Mucosa of stomach (tissue), 1 donor: ENCODE results near the gene LRRC61.

ENCODE experiments used
- H3K27me3 ChIP-seq: one replicate; pipeline ENCODE4 v1.7.0; 2013; ENCODE audit warnings: mild to moderate bottlenecking, low read length; ENCODE audit not compliant: control insufficient read depth, insufficient read depth
- H3K36me3 ChIP-seq: one replicate; pipeline ENCODE4 v1.7.0; 2013; ENCODE audit warnings: low read length; ENCODE audit not compliant: control insufficient read depth, insufficient read depth
- H3K4me1 ChIP-seq: one replicate; pipeline ENCODE4 v1.7.0; 2013; ENCODE audit warnings: mild to moderate bottlenecking, low read length; ENCODE audit not compliant: control insufficient read depth, insufficient read depth
- H3K4me3 ChIP-seq: one replicate; pipeline ENCODE4 v1.7.0; 2013; ENCODE audit warnings: low read length
- H3K9ac ChIP-seq: one replicate; pipeline ENCODE4 v1.7.0; 2013; ENCODE audit warnings: mild to moderate bottlenecking, low read length, moderate library complexity
- H3K9me3 ChIP-seq: one replicate; pipeline ENCODE4 v1.7.0; 2013; ENCODE audit warnings: mild to moderate bottlenecking, low read length, moderate library complexity; ENCODE audit not compliant: control insufficient read depth
- donor health status: Pancreatic carcinoma.

The LRRC61 gene

DNA sequence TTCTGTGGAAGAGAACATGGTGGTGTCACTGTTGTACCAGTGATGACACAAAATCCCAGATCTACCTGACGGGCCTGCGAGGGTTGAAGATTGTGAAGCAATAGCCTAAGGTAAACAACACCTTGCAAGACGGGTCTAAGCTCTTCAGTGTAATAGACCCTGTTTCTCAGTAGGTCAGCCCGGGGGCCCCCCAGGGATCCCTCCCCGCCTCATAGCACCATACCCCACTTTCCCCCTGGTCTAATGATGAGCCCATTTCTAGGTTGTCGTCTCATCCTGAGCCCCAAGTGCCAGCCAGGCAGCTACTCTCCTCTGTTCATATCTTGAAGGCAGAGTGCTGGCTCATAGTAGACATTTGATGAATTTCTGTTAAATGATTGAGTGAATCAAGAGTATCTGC lies 2.7 kb downstream of the LRRC61 start:
- H3K9ac ChIP-seq: no peak overlapping the region
- no peaks in the 10 kb centered on the region for H3K9me3 ChIP-seq
- no peak overlapping the region for H3K4me3 ChIP-seq
- no peaks in the 10 kb centered on the region for H3K36me3 ChIP-seq
- peaks cover 25% of the 10 kb centered on the region for H3K4me1 ChIP-seq
- H3K27me3 ChIP-seq: no peaks in the 10 kb centered on the region

DNA sequence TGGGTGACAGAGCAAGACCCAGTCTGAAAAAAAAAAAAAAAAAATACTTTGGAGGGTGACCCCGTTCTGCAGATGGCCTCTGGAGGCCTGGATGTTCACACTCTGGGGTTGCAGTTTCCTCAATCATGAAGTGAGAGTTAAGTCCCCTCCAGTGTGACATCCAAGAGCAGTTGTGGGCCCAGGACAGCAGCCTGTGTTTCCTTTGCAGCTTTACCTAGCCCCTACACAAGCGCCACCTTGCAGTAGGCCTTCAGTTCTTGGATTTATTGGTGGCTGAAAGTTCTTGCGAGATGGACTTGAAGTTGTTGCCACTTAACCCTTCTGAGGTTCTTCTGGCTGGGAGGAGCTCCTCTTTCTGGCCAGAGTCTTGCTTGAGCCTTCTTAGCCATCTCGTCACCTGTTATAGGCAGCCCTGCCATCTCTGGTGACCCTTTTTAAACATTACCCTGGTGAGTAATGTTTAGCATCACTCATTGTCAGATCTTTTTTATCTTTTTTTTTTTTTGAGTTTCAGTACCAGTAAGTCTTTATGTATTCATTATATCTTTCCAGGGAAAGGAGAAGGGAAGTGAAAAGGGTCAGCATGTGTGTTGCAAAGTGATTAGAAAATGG lies 3.6 kb downstream of the LRRC61 start:
- Histone ChIP-seq H3K36me3 (no peaks in the 10 kb centered on the region), H3K9ac (no peak overlapping the region), H3K27me3 (no peaks in the 10 kb centered on the region), H3K9me3 (no peaks in the 10 kb centered on the region), H3K4me1 (peaks cover 25% of the 10 kb centered on the region), H3K4me3 (no peak overlapping the region)

DNA sequence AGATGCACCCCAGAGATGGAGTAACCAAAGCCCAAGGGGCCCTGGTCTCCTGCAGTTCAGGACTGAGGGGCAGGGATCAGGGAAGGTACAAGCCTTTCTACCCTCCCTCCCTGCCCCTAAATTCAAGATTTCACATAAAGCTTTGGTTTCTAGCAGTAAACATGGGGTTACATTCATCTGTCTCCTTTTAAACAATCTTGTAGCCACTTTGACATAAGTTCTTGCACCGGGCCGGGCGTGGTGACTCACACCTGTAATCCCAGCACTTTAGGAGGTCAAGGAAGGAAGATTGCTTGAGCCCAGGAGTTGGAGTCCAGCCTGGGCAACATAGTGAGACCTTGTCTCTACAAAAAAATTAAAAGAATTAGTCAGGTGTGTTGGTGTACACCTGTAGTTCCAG lies 4.2 kb downstream of the LRRC61 start:
- Histone ChIP-seq H3K4me3 (no peak overlapping the region), H3K9me3 (no peaks in the 10 kb centered on the region), H3K9ac (no peak overlapping the region), H3K4me1 (peaks cover 20% of the 10 kb centered on the region), H3K27me3 (no peaks in the 10 kb centered on the region), H3K36me3 (no peaks in the 10 kb centered on the region)

DNA sequence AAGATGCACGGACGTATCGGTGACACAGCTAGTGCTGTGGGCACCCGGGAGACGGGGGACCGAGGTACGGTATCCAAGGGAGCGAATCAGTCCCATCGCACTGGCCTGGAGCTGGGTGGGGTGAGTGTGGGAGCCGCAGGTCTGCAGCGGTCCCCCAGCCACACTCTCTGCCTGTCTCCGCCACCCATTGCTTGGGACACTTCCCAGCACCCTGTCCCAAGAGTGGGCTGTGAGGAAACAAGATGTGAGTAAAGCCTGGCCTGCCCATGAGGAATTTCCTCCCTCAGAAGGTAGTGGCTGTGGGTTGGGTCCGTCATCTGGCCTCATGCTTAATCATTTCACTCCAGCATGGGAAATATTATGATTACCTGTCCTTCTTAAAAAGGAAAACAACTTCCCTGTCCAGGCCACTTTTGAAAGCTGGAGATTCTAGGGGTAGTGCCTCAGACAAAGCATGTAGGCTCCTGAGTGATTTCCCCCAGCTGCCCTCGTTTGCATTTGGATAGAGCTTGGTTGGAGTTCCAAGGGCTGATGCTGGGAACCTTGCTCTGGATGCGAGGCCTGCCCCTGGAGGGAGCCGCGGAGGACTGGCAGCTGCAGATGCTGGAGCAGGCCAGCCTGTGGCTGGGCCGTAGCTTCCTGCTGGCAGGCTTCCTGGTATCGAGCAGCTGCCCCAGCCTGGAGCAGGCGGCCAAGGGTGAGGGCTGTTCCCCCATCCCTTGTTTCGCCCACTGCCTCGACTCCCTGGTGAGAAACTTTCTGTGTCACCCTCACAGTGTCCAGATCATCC lies 6.4 kb downstream of the LRRC61 start:
- Histone ChIP-seq H3K27me3 (no peaks in the 10 kb centered on the region), H3K36me3 (no peaks in the 10 kb centered on the region), H3K9ac (no peak overlapping the region), H3K9me3 (no peaks in the 10 kb centered on the region), H3K4me3 (no peak overlapping the region), H3K4me1 (peaks cover 8% of the 10 kb centered on the region)

DNA sequence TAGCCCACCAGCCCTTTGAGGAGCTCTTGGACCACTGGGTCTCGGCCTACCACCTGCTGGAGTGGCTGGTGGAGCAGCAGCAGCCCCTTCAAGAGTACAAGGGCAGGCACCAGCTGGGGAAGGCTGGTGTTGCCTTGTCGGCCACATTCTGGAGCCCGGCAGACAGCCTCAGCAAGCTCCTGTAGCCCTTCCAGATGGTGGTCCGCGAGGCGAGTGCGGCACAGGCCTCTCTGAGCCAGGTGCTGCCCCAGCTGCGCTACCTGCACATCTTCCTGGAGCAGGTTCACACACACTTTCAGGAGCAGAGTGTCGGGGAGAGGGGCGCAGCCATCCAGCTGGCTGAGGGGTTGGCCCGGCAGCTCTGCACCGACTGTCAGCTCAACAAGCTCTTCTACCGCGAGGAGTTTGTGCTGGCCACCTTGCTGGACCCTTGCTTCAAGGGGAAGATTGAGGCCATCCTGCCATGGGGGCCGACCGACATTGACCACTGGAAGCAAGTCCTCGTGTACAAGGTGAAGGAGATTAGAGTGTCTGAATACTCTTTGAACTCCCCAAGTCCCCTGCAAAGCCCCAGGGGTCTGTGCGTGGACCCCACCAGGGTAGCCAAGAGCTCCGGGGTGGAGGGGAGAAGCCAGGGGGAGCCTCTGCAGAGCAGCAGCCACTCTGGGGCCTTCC lies 7.2 kb downstream of the LRRC61 start:
- no peak overlapping the region for H3K9ac ChIP-seq
- H3K4me3 ChIP-seq: no peak overlapping the region
- H3K9me3 ChIP-seq: no peaks in the 10 kb centered on the region
- H3K27me3 ChIP-seq: no peaks in the 10 kb centered on the region
- no peaks in the 10 kb centered on the region for H3K4me1 ChIP-seq
- H3K36me3 ChIP-seq: no peaks in the 10 kb centered on the region

DNA sequence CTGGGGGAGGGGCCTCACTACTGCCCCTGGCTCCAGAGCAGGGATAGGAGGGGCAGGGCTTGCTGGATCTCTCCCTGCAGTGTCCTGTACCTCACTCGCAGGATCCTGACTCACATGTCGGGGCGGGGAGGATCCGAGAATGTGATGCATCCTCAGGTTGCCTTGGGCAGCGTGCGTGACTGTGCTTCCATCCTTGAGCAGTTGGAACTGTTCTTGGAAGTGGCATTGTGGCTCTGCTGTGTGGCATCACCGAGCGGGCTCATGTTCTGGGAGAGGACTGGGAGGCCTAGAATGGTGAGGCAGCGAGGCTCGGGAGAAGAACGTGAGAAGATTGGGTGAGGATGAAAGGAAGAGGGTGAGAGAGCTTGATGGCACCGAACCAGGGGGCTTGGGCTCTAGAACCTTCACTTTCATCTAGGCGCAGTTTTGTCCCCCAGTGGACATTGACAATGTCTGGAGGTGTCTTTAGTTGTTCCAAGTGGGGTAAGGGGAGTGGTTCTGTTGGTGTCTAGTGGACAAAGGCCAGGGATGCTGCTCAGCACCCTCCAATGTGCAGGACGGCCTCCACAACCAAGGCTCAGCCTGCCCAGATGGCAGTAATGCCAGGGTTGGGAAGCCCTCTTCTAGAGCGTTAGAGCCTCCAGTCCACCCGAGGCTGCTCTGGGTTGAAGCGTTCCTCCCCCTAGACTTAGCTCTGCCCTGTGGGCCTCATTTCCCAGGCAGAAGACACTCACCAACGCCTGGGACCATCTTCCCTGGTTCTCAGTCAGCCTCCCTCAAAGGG lies 9.9 kb downstream of the LRRC61 start:
- H3K27me3 ChIP-seq: no peaks in the 10 kb centered on the region
- H3K36me3 ChIP-seq: no peaks in the 10 kb centered on the region
- peaks cover 6% of the 10 kb centered on the region for H3K4me1 ChIP-seq
- no peaks in the 10 kb centered on the region for H3K9me3 ChIP-seq
- H3K4me3 ChIP-seq: no peak overlapping the region
- no peak overlapping the region for H3K9ac ChIP-seq

DNA sequence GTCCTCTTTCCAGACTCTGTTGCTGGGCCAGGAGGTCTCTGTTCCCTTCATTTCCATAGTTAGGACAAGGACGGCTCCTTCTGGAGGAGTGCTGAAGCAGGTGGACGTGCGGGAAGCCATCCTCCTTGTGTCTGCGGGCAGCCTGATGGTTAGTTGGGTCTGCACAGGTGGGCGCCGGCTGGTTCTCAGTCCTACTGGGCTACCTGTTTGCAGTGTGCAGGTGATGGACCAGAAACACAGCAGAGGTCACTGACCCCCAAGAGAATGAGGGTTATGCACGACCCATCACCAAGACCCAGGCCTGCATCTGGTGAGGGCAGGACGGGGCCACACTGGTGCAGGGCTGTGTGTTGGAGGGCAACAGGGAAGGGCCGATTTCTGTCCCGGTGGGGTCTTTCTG lies 10.5 kb downstream of the LRRC61 start:
- Histone ChIP-seq H3K4me1 (peaks cover 6% of the 10 kb centered on the region), H3K9me3 (no peaks in the 10 kb centered on the region), H3K27me3 (no peaks in the 10 kb centered on the region), H3K9ac (no peak overlapping the region), H3K4me3 (no peak overlapping the region), H3K36me3 (no peaks in the 10 kb centered on the region)

GRCh38 chr7:150334108-150334507 lies 11.0 kb downstream of the LRRC61 start:
- Histone ChIP-seq H3K4me3 (no peak overlapping the region), H3K4me1 (peaks cover 6% of the 10 kb centered on the region), H3K27me3 (no peaks in the 10 kb centered on the region), H3K9ac (no peak overlapping the region), H3K9me3 (no peaks in the 10 kb centered on the region), H3K36me3 (no peaks in the 10 kb centered on the region)

DNA sequence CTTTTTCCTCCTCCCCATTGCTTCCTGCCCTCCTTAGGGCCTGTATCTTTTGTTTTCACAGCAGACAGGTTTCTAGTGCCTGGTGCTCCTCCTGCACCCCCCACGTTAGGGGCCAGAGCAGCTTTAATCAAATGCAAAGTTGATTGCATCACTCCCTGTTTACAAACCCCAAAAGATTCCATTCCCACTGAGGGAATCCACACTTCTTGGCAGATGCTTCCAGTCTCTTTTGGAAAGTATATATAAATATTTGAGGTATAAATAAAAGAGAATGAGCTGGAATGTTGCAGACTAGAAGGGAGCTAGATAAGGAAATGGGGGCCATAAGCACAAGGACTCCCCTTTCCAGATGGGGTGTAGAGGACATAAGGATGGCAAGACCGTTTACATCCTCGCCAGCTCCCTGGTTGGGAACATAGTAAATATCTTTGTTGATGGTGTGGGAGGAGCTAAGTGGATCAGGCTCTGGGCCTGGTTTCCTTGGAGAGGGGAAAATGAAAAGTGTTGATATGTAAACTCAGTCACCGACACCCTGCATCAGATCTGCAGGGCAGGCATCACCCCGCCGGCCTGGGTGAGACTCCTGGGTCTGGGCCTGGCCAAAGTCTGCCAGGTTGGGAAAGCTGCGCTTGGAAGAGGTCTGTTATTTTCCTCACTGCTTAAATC lies 12.1 kb downstream of the LRRC61 start:
- no peaks in the 10 kb centered on the region for H3K9me3 ChIP-seq
- no peak overlapping the region for H3K4me3 ChIP-seq
- H3K27me3 ChIP-seq: no peaks in the 10 kb centered on the region
- H3K36me3 ChIP-seq: no peaks in the 10 kb centered on the region
- H3K9ac ChIP-seq: no peak overlapping the region
- peaks cover 14% of the 10 kb centered on the region for H3K4me1 ChIP-seq

DNA sequence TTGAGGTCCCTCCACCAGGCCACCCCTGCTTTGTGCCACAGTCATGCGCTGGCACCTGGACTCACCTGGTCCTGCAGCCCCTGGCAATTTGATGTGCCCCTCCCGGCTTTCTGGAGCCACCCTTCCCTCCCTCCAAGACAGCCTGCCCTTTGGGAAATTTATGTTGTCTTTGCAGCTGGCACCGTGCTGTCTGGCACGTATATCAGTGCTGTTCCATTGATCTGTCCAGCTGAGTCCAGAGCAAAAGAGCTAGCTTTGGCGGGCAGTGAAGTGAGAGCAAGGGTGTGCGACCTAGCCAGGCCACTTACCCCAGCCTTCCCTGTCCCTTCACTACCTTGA lies 12.6 kb downstream of the LRRC61 start:
- H3K4me1 ChIP-seq: peaks cover 16% of the 10 kb centered on the region
- no peaks in the 10 kb centered on the region for H3K36me3 ChIP-seq
- H3K27me3 ChIP-seq: peaks cover 1% of the 10 kb centered on the region
- no peak overlapping the region for H3K9ac ChIP-seq
- H3K9me3 ChIP-seq: no peaks in the 10 kb centered on the region
- H3K4me3 ChIP-seq: no peak overlapping the region

- no peaks in the 10 kb centered on the region for H3K9me3 ChIP-seq
- peaks cover 8% of the 10 kb centered on the region for H3K27me3 ChIP-seq
- no peaks in the 10 kb centered on the region for H3K36me3 ChIP-seq
- H3K9ac ChIP-seq: no peak overlapping the region
- H3K4me3 ChIP-seq: no peak overlapping the region
- H3K4me1 ChIP-seq: peaks cover 20% of the 10 kb centered on the region
Observed at GRCh38 chr7:150336746-150337145, 13.6 kb downstream of the LRRC61 start.
